Dedifferentiated amniotic fluid mesenchymal stem cell (primary cell): ENCODE measurements around the gene EML4.
A peak's percentile ranks its signal among the peaks of the same experiment; 100 is the strongest.
"Not testable (repeated sequence)": the region's sequence is repeated elsewhere in the genome, so short reads cannot be mapped to it uniquely, and the experiment has no call there.

Source experiments
- DNase-seq: peaks from one replicate; pipeline ENCODE4 v3.0.0-alpha.2; 2016; ENCODE audit errors: extremely low spot score

Gene EML4

DNA sequence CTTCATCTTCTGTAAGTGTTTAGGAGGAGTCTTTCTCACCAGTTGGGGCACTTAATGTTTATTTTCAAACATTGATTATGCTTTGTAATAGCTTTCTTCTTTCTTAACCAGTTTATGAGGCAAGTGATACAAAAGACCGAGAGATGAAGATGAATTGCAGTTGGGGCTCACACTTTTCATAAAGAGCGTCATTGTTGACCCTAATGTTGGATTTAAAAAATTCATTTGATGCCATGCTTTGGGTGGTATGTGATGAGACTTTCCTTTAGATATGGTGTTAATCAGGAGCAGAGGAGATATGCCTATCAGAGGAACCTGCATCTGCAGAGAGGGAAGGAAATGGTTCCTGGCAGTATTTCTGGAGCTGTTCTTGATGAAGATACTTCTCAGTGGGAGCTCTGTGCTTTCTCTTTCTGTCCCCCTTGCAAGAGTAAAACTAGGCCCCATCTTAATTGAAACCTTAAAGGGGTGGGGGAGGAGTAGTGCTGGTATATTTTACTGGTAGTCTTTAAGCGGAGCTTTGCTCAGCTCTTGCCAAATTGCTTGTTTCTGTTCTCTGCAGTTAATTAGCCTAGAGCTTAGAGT lies 2.3 kb downstream of the EML4 start:
- DNase-seq: peak; percentile 19

DNA sequence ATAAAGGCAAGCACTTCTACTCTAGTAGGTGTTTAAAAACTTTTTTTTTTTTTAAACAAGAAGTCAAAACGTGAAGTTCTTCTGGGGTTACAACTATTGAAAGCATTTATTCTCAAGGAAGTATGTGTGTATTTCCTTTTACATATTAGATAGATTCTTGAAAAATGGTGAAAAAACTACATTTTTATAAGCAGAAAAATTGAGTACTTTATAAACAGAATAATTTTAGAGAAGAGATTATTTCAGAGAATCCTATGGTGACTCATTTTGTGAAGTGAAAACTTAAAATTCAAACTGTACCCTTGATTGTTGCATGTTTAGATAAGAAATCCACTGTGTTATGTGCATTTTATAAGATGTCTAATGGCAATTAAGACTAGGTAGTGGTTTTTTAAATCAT lies 2.9 kb downstream of the EML4 start:
- DNase-seq: no peak

DNA sequence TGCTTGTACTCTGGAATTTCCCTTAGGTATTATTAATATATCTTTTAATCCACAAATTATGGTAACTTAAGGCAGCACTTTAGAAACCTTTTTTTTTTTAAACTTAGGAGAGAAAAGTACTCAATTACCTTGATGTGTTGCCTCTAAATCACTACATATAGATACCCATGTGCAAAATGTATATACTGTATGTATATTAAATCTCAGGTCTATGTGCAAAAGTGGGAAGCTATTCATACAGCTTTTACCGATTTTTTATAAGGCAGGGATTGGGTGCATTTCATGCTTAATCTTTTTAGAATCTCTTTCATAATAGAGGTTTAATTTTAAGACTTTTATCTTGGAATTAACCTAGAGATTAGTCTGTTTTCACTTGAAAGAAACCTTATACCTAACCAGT lies 3.4 kb downstream of the EML4 start:
- no peak for DNase-seq

DNA sequence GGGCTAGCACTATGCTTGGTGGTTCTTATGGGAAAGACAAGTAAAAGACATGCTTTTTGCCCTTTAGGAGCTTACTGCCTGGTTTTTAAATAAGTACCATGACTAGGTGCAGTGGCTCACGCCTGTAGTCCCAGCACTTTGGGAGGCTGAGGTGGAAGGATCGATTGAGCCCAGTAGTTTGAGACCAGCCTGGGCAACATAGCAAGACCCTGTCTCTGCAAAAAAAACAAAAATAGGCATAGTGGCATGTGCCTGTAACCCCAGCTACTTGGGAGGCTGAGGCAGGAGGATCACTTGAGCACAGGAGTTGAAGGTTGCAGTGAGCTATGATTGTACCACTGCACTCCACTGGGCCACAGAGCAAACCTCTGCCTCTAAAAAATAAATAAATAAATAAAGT lies 4.3 kb downstream of the EML4 start:
- DNase-seq: not testable (repeated sequence)

DNA sequence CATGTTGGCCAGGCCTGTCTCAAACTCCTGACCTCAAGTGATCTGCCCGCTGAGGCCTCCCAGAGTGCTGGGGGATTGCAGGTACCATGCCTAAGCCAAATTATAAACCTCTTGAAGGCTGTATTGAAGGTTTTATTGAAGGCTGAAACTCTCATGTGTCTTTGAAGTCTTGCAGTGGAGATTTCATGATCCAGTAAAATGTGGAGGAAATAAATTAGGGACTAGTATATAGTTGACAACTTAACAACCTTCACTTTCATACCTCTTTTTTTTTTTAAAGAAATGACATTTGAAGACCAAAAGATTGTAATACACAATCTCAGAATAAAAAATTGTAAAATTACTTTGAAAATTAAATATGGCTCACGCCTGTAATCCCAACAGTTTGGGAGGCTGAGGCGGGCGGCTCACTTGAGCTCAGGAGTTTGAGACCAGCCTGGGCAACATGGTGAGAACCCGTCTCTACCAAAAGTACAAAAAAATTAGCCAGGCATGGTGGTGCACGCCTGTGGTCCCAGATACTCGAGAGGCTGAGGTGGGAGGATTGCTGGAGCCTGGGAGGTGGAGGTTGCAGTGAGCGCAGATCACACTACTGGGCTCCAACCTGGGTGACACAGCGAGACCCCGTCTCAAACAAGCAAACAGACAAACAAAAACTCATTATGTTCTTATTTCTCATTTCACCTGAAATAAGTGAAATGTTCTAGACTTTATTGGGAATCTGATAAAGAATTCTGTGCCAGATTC lies 8.0 kb downstream of the EML4 start:
- no peak for DNase-seq

DNA sequence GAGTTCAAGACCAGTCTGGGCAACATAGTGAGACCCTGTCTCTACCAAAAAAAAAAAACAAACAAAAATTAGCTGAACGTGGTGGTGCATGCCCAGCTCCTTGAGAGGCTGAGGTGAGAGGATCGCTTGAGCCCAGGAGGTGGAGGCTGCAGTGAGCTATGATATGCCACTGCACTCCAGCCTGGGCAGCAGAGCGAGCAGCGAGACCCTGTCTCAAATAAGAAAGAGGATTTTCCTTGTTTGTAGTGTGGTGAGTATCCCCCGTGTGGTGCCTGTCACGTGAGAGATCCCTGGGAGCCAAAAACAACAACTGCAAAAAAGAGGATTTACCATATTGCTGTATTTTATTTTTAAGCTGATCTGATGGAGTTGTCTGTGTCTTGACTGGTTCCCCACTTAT lies 9.2 kb downstream of the EML4 start:
- no peak for DNase-seq

DNA sequence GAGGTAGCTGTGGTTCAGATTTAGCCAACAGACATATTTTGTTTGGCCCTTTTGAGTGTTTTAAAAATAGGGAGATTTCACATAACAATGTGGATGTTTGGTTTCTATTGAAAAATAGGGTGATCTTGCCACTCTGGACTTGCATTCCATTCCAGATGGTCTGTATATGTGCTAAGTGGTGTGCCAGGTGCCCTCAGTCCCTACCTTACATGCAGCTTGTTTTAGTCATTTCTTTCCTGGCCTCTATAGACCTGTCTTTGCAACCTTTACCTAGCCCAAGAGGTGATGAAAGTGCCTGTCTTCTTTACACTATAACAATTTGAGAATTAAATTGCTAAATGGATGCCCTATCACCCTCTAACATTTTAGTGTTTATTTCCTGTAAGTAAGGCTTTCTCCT lies 11.1 kb downstream of the EML4 start:
- DNase-seq: no peak

DNA sequence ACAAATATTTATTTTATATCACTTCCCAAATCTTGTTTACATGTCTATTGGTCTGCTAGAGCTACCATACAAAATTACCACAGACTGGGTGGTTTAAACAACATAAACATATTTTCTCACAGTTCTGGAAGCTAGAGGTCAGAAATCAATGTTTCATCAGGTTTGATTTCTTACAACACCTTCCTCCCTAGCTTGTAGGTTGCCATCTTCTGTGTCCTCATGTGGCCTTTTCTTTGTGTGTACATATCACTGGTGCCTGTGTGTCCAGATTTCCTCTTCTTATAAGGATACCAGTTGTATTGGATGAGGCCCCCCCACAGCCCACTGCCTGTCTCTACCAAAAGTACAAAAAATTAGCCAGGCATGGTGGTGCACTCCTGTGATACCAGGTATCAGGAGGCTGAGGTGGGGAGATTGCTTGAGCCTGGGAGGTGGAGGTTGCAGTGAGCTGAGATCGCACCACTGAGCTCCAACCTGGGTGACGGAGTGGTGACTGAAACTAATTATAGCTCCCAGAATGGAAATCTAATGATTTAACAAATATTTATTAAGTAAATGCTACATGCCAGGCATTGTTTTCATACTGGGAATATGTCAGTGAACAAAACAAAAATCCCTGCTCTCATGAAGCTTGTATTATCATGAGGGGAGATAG lies 13.6 kb downstream of the EML4 start:
- DNase-seq: no peak

DNA sequence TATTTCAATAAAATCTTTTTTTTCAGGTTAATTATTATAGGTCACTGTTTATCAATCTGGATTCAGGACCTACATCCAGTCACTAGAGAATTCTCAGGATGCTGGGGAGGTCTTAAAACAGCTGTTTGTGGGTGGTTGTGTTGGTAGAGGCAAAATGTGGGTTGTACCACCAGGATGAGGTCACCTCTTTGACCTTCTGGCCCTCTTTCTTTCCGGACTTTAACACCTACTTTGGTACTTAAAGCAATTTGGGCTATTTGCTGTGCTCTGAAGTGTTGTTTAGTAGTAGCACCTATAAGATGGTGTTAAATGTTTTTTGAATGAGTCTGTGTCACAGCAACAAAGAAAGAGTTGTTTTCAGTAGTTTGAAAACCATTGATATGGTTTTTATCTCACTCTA lies 14.6 kb downstream of the EML4 start:
- no peak for DNase-seq

DNA sequence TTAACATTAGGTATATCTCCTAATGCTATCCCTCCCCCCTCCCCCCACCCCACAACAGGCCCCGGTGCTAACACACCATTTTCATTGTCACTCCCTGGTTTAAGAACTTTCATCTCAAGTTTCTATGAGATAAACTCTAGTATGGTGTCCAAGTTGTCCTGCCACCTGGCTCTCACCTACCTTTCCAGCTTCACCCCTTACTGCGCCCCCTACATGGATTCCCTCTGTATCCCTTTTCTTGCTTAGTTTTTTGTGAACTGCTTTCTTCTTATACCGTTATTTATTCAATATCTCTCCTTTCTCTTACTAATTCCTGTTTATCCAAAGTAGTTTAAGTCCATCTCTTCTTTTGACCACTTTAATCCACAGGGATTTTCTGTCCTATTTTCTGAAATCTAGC lies 15.2 kb downstream of the EML4 start:
- no peak for DNase-seq

DNA sequence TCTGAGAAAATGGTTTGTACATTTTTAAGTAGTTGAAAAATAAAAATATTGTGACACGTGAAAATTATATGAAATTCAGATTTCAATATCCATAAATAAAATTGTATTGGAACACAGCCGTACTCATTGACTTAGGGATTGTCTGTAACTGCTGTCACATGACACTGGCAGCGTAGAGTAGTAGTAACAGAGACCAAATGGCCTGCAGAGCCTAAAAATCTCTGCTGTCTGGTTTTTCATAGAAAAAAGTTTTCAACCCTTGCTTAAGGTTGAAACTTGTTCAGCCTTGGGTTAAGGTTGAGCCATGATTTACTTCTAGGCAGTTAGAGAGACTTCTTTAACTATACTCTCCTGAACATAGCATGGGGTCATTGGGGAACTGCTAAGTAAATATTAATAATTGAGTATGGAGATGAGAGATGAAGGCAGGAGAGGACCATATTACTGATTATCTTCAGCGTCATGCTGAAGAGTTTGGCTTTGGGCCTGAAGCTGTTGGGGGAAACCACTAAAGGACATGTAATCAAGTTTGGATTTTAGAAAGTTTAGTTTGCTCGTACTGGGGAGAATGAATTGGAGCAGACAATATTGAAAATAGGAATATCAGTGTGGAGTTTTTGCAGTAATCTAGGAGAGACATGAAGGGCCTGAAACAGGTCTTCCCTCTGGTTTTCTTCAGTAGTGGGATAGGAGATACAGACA lies 16.2 kb downstream of the EML4 start:
- no peak for DNase-seq

DNA sequence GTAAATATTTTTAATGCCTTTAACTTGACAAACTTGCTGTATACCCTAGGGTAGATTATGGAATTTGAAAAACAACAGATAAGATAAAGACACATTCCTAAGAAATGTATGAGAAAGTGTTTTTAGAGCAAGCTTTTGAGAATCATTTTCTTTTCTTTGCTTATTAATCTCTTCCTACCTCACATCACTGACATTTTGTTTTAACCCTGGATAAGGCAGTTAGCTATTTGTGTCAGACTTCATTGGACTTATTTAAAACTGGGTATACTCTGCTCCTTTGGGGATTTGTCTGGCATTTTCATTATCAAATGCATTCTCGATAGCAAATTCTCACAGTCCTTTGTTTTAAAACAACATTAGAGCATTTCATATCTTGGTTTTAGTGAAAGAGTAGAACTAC lies 17.2 kb downstream of the EML4 start:
- DNase-seq: no peak

DNA sequence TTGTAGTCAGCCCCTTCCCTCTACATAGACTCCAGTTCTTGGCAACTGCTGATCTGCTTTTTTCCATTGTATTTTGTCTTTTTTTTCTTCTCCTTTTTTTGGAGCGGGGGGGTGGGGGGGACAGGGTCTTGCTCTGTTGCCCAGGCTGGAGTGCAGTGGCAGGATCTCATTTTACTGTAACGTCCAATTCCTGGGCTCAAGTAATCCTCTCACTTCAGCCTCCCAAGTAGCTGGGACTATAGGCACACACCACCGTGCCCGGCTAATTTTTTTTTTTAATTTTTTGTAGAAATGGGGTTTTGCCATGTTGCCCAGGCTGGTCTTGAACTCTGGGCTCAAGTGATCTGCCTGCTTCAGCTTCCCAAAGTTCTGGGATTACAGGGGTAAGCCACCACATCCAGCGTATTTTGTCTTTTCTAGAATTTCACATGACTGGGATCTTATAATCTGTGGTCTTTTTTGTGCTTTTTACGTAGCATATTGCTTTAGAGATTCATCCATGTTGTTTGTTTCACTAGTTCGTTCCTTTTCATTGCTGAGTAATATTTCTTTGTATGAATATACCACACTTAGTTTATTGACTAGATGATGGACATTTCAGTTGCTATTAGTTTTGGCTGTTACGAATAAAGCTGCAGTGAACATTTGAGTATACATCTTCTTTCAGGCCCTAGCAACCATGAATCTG lies 17.9 kb downstream of the EML4 start:
- no peak for DNase-seq

DNA sequence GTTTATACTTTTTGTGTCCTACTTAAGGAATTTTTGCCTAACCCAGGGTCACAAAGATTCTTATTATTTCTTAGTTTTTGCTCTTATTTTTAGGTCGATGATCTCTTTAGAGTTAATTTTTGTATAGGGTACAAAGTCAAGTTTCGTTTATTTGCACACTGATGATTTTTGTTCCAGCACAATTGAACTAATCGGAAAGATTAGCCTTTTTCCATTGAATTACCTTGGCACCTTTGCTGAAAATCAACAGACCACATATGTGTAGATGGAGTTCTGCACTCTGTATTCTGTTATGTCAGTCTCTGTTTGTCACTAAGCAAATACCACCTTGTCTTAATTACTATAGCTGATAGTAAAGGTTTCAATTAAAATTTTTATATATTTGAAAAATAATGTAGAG lies 18.7 kb downstream of the EML4 start:
- no peak for DNase-seq

DNA sequence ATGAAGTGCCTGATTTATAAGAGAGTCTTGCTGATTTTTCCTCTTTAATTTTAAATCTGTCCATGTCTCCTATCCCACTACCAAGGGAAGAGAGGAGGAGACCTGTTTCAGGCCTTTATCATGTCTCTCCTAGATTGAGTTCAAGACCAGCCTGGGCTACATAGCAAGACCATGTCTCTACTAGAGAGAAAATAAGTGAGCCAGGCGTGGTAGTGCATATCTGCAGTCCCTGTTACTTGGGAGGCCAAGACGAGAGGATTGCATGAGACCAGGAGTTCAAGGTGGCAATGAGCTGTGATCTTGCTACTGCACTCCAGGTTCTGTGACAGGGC lies 20.0 kb downstream of the EML4 start:
- no peak for DNase-seq

DNA sequence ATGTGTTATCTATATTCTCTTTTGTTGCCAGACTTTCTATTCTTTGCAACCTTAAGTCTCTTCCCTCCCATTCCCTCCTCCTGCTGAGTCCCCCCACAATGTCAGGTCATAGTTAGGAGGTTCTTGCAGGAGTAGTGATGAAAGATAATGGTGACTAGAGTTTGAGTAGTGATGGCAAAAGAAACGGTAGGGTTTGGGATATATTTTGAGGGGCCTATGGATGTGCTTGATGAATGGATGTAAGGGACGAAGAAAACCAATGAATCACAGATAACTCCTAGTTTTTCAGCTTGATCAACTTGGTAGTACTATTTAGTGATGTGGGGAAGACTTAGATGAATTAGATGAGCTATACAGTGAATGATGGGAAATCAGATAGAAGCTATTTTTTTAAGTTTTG lies 21.0 kb downstream of the EML4 start:
- DNase-seq: no peak

DNA sequence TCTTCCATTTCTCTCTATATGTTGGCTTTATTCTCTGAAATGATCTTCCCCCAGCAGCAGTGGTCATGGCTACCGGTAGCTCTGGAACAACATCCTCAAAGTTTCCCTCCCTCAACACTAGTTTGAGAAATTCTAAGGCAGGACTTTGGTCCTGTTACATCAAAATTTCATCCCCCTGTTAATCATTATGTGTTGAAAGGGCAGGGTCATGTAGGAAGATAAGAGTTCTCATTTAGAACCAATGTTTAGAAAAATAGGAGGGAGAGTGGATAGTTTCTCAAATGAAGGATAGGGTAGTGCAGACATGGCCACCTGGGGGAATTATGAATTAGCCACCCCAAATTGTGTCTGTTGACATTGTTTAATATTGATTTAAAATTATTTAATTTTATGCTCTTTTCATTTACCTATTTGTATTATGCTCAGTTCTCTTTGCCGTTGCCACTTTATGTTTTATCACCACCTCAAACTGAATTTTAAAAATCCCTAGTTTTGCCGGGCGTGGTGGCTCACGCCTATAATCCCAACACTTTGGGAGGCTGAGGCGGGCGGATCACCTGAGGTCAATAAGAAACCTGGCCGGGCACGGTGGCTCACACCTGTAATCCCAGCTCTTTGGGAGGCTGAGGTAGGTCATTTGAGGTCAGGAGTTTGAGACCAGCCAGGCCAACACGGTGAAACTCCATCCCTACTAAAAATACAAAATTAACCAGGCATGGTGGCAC lies 22.3 kb downstream of the EML4 start:
- no peak for DNase-seq

DNA sequence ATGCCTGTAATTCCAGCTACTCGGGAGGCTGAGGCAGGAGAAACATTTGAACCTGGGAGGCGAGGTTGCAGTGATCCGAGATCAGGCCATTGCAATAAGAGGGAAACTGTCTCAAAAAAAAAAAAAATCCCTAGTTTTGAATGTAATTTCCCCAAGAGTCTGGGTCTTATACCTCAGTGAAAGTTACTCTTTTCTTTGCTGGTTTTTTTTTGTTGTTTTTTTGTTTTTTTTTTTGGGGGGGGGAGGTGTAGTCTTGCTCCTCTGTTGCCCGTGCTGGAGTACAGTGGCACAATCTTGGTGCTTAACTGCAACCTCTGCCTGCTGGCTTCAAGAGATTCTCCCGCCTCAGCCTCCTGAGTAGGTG lies 22.8 kb downstream of the EML4 start:
- no peak for DNase-seq

DNA sequence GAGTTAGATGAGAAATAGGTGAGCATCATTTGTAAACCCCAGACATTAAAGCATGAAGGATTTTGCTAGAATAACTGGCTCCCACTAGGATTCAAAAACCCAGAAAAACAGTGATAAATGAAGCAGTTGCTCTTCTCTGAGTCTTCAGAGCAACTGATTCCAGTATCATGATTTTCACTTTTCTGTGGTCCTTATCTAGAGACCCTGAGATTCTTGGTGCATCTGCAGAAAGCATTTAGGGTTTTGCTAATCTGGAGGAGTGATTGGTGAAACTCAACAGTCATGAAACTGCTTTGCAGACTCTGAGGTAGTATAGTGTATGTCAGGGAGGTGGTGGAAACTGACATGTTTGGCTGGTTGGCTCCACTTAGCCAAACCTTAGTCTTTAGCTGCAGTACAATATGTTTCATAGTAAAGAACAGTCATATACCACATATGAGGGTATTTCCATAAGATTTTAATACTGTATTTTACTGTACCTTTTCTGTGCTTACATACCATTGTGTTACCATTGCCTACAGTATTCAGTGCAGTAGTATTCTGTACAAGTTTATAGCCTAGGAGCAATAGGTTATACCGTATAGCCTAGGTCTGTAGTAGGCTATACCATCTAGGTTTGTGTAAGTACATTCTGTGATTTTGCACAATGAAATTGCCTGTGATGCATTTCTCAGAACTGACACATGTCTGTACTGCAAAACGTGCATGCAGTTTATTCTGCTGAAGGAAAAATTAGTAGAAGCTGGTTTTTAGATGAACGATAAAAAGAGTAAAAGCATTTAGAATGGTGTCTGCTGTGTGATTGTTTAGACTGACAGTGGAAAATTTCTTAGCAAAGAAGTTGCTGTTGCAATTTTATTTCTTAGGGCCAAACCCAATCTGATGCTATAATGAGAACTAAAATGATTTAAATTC lies 23.8 kb downstream of the EML4 start:
- no peak for DNase-seq

DNA sequence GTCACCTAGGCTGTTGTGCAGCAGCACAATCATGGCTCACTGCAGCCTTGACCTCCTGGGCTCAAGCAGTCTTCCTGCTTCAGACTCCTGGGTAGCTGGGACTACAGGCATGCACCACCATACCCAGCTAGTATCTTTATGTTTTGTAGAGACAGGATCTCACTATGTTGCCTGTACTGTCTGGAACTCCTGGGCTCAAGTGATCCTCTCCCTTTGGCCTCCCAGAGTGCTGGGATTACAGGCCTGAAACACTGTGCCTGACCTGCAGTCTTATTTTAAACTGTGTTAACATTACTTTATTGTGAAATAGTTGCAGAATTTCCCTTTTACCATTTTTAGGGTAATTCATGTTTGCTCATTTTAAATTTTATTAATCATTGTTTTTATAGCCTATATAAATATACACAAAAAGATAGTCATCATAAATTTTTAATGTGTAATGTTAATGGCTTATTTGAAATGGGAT lies 24.6 kb downstream of the EML4 start:
- no peak for DNase-seq

DNA sequence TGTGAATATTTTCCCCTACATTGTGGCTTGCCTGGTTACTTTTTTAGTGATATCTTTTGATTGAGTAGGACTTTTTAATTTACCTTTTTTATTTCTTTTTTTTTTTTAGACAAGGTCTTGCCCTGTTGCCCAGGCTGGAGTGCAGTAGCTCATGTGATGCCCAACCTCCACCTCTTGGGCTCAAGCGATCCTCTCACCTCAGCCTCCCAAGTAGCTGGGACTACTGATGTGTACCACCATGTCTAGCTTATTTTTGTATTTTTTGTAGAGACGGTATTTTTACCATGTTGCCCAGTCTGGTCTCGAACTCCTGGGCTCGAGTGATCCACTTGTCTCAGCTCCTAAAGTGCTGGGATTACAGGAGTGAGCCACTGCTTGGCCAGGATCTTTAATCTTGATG lies 25.3 kb downstream of the EML4 start:
- DNase-seq: no peak
